K562 (cell line): Measurements from ENCODE around the gene BPHL. TPM values are rescaled to one million over a fixed set of nuclear protein-coding genes. Genes with fewer than 3 reads are reported as not detected.

Source experiments
- ATAC-seq: fragments of 200-7000 bp; cut with Tn5 transposase; 3 replicates; pipeline ENCODE4 v1.9.1; 2020; ENCODE audit warnings: moderate library complexity
- BruUV-seq: library from RNA; stranded (reverse); fragments of 400-500 nt; replicated peaks from 2 replicates; lab custom pipeline; 2021; lab: Mats Ljungman, UMichigan
- CTCF ChIA-PET: fragments of 300-600 bp; formaldehyde crosslinking; extraction: SDS; loops from one replicate; lab custom pipeline; 2021; ENCODE audit warnings: low intra/inter-chr PET ratio; lab: Yijun Ruan, JAX
- POLR2A ChIA-PET: fragments of 300-600, 350-650 bp; sonication (Branson Sonifier 250); formaldehyde crosslinking; extraction: SDS; loops from one replicate; lab custom pipeline; 2021; ENCODE audit warnings: antibody characterized with exemption, inconsistent platforms; lab: Yijun Ruan, JAX
- DNase-seq, 4 experiments: peaks; one replicate each; pipeline versions ENCODE4 v3.0.0 to v3.0.0-alpha.2; 2011 to 2018; ENCODE audit warnings: low spot score in 3 of 4, mixed read lengths in 3 of 4; ENCODE audit errors: extremely low read depth in 1 of 4
- FAIRE-seq: peaks from 2 replicates; lab custom pipeline; 2011; peaks lifted over from hg19 to GRCh38; lab: Jason Lieb, UNC
- H2AFZ ChIP-seq: 2 replicates; pipeline ENCODE4 v1.6.0; 2011; ENCODE audit warnings: low read depth, low read length, control low read depth, inconsistent platforms
- H3K27ac ChIP-seq: fragments of 200-600 bp; 3 replicates; pipeline ENCODE4 v1.8.0; 2011; ENCODE audit warnings: low read depth, mild to moderate bottlenecking, control low read depth, inconsistent platforms, low read length, moderate library complexity, mixed read lengths; ENCODE audit errors: extremely low read depth
- H3K27me3 ChIP-seq, 2 experiments: fragments of 300-600 bp in 1 of 2; 2 replicates in 1 of 2; 3 replicates in 1 of 2; pipeline versions ENCODE4 v1.6.0 to v1.8.0; 2011; ENCODE audit warnings: inconsistent platforms in 2 of 2, low read length in 2 of 2, mild to moderate bottlenecking in 1 of 2, mixed read lengths in 1 of 2, moderate library complexity in 1 of 2; ENCODE audit not compliant: control insufficient read depth in 2 of 2, insufficient read depth in 2 of 2
- H3K36me3 ChIP-seq: fragments of 300-600 bp; 3 replicates; pipeline ENCODE4 v1.8.0; 2011; ENCODE audit warnings: mild to moderate bottlenecking, low read length, inconsistent platforms; ENCODE audit not compliant: control insufficient read depth, insufficient read depth
- H3K4me1 ChIP-seq, 2 experiments: fragments of 200-600 bp in 1 of 2; replicated peaks in 1 of 2; 2 replicates in 1 of 2; 3 replicates in 1 of 2; pipeline versions ENCODE4 v1.5.1 to v1.8.0; 2011; ENCODE audit warnings: inconsistent platforms in 2 of 2, low read length in 2 of 2, mild to moderate bottlenecking in 1 of 2, mixed read lengths in 1 of 2, moderate library complexity in 1 of 2; ENCODE audit not compliant: control insufficient read depth in 2 of 2, insufficient read depth in 2 of 2
- H3K4me2 ChIP-seq: 2 replicates; pipeline ENCODE4 v1.6.1; 2011; ENCODE audit warnings: low read length, control low read depth, inconsistent platforms, mixed read lengths; ENCODE audit not compliant: insufficient read depth
- H3K4me3 ChIP-seq: fragments of 200-600 bp; sonication (generic), shearing (Covaris generic); 2 replicates; pipeline ENCODE4 v1.5.1; 2016; ENCODE audit warnings: control low read depth, inconsistent platforms
- H3K79me2 ChIP-seq: fragments of 200-600 bp; 3 replicates; pipeline ENCODE4 v1.8.0; 2011; ENCODE audit warnings: low read length, inconsistent platforms; ENCODE audit not compliant: control insufficient read depth, insufficient read depth
- H3K9ac ChIP-seq, 2 experiments: 2 replicates each; pipeline versions ENCODE4 v1.6.0 to v1.6.1; 2011; ENCODE audit warnings: low read depth in 2 of 2, low read length in 2 of 2, control low read depth in 1 of 2, inconsistent platforms in 1 of 2, mild to moderate bottlenecking in 1 of 2, mixed read lengths in 1 of 2; ENCODE audit not compliant: insufficient read depth in 1 of 2
- H3K9me1 ChIP-seq: one replicate; pipeline ENCODE4 v1.6.0; 2011; ENCODE audit warnings: inconsistent platforms, mild to moderate bottlenecking, low read length, moderate library complexity; ENCODE audit not compliant: control insufficient read depth, insufficient read depth
- H3K9me3 ChIP-seq: replicated peaks from 2 replicates; pipeline ENCODE4 v1.5.1; 2011; ENCODE audit warnings: low read depth, low read length, inconsistent platforms; ENCODE audit not compliant: control insufficient read depth, insufficient read depth
- H4K20me1 ChIP-seq: replicated peaks from 2 replicates; pipeline ENCODE4 v1.6.1; 2011; ENCODE audit warnings: low read length, inconsistent platforms, mixed read lengths; ENCODE audit not compliant: control insufficient read depth, insufficient read depth
- ATF3 ChIP-seq, 2 experiments: fragments of 450-650 bp in 1 of 2; sonication (generic) in 1 of 2; formaldehyde crosslinking in 1 of 2; IDR thresholded peaks in 1 of 2; conservative IDR thresholded peaks in 1 of 2; 2 replicates each; pipeline versions ENCODE4 v1.6.1 to v1.8.1; 2016 to 2023; ENCODE audit warnings: mild to moderate bottlenecking in 2 of 2, moderate library complexity in 2 of 2, inconsistent platforms in 1 of 2, missing genetic modification reagents in 1 of 2
- ATF7 ChIP-seq: fragments of 450-650 bp; IDR thresholded peaks from 2 replicates; pipeline ENCODE4 v1.7.1; 2014; ENCODE audit warnings: mild to moderate bottlenecking, moderate library complexity
- SNRNP70 ChIP-seq: fragments of 200-400 bp; formaldehyde crosslinking; optimal IDR thresholded peaks from 2 replicates; pipeline ENCODE3; 2017; ENCODE audit warnings: low read depth, low read length
- WGBS: fragments of 100-300 bp; shearing (Covaris generic); methylation state at CpG from one replicate; pipeline ENCODE4 v1.1.6; 2016; ENCODE audit warnings: low coverage, mixed read lengths; ENCODE audit not compliant: insufficient coverage; ENCODE audit errors: missing lambda C conversion rate; 5-methylcytosine and 5-hydroxymethylcytosine counted together
- in situ Hi-C: fragments of 300-500 bp; cut with MboI; formaldehyde crosslinking; loops from 4 replicates; pipeline ENCODE4 v1.15.0; 2018; ENCODE audit warnings: inconsistent platforms, mixed read lengths
- intact Hi-C: fragments of 100-400 bp; cut with micrococcal nuclease; formaldehyde crosslinking; loops from 2 replicates; pipeline ENCODE4 v1.14.2; 2022
- polyA plus RNA-seq, 8 experiments: library from polyadenylated mRNA; depleted of rRNA in 4 of 8; stranded (reverse) in 5 of 8; unstranded in 3 of 8; fragments of >200 nt; fragmentation: Nextera tagmentation in 2 of 8; fragmentation: Illumina TruSeq in 1 of 8; extraction: Ambion mirVana in 2 of 8; extraction: Trizol in 1 of 8; gene quantifications; 2 replicates each; pipeline versions ENCODE4 v1.2.1 to v1.2.3, GENCODE V29; 2011 to 2014; ENCODE audit warnings: inconsistent platforms in 1 of 8, missing spikeins in 1 of 8
- total RNA-seq, 7 experiments: library from RNA; depleted of rRNA in 6 of 7; stranded (reverse); fragments of >200 nt in 6 of 7; fragmentation: Illumina TruSeq in 2 of 7; extraction: Trizol in 2 of 7; gene quantifications; 2 replicates each; pipeline versions ENCODE4 v1.2.1 to v1.2.3, GENCODE V29; 2011 to 2021; ENCODE audit warnings: low replicate concordance in 1 of 7

The BPHL gene
- total and polyA plus RNA-seq, 9 of the 15 experiments (the other 6 are each of a cell fraction or from before 2014, with no cell fraction given), result 3.5 to 17.4 (median 8.2) TPM

- Histone ChIP-seq H3K4me2 (no peak overlapping the region), H3K27ac (no peak overlapping the region), H3K9me3 (no peaks in the 10 kb centered on the region), H3K9ac (no peak overlapping the region), H3K79me2 (no peaks in the 10 kb centered on the region), H3K27me3 (no peaks in the 10 kb centered on the region), H3K4me1 (peaks cover 8 to 14% of the 10 kb centered on the region in 2 experiments; a peak in 4 of 5 replicates), H4K20me1 (no peaks in the 10 kb centered on the region), H3K36me3 (no peaks in the 10 kb centered on the region), H3K9me1 (no peaks in the 10 kb centered on the region), H3K4me3 (no peak overlapping the region), H2AFZ (no peak overlapping the region)
- FAIRE-seq (peak; percentile 46), ATAC-seq (no peak), DNase-seq (no peak)
- TF ChIP-seq ATF7 (0 out of 2 replicates have a peak, but pooled peaks have one; percentile 31), SNRNP70 (no peak), ATF3 (IDR thresholded peaks at IDR 0.05) (peak; percentile 58; the same call in 1 of the 2 replicates), ATF3 (CRISPR knock-in tag; conservative IDR thresholded peaks at IDR 0.05) (no peak)
- ChIA-PET POLR2A (interaction anchor here (0.5 to 2.0 kb wide), 4 partner anchors 15 to 130 kb away, joined by 3 to 5 read pairs (median 4); partner anchors contain the start of gene PSMG4), CTCF (interaction anchor here (2.8 kb wide), 1 partner anchor 123 kb away, joined by 22 read pairs; no protein-coding TSS in a partner anchor)
- 76% methylated on average over 15 of the region's 15 CpGs for WGBS
- intact Hi-C loops (loop anchor here (5.0 kb wide), 1 partner anchor 604 kb away; no protein-coding TSS in a partner anchor), in situ Hi-C loops (loop anchor here (5.0 to 10.0 kb wide), 3 partner anchors 119 to 604 kb away; partner anchors contain the start of gene NQO2)
- BruUV-seq, result no TSS peak
Observed at GRCh38 chr6:3128356-3129108, 10.0 kb downstream of the BPHL start.
